ENCODE data around the gene MIS18BP1.
"Not testable (repeated sequence)": the region's sequence is repeated elsewhere in the genome, so short reads cannot be mapped to it uniquely, and the experiment has no call there.

The MIS18BP1 gene

DNA sequence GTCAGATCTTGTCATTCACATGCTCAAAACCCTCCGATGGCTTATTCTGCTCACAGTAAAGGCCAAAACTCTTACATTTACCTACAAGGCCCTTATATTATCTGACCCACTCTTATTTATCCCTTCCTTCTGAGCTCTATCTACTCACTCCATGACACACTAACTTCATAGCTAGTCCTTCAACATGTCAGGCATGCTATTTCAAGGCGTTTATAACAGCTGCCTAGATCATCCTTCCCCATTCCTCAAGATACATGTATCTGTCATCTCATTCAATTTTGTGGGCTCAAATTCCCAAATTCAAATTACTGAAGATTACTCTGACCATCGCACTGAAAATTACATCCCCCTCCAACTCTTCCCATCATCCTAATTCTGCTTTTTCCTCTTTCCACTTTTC, 6.9 kb downstream of the MIS18BP1 start:
- DNase-seq (ENCODE audit: low read depth): no peak

GRCh38 chr14:45242706-45243105, 10.3 kb downstream of the MIS18BP1 start:
- no peak for DNase-seq (ENCODE audit: low read depth)

DNA sequence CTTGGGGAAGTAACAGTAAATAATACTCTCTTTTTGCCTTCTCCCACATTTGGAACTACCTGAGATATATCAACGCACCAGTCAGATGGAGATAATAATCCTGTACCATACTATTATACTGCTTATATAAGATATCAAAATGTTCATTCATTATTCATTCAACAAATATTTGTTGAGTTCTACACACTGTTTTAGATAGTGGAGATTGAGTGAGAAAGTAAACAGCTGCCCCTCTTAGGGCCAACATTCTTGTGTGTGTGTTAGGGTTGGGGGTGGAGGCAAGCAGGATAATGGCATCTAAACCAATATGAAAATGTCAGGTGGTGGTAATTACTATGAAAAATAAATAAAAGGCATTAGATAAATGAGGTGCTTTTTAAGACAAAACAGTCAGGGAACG, 14.0 kb downstream of the MIS18BP1 start:
- no peak for DNase-seq (ENCODE audit: low read depth)

- DNase-seq (ENCODE audit: low read depth): no peak
Measured at GRCh38 chr14:45227566-45227965, 25.4 kb downstream of the MIS18BP1 start.

- no peak for DNase-seq (ENCODE audit: low read depth)
Measured at GRCh38 chr14:45222485-45223262, 30.3 kb downstream of the MIS18BP1 start.

- not testable (repeated sequence) for DNase-seq (ENCODE audit: low read depth)
Measured at GRCh38 chr14:45214341-45214740, 38.7 kb downstream of the MIS18BP1 start.

- not testable (repeated sequence) for DNase-seq (ENCODE audit: low read depth)
Measured at GRCh38 chr14:45213716-45214115, 39.3 kb downstream of the MIS18BP1 start.

GRCh38 chr14:45212231-45212630, 40.8 kb downstream of the MIS18BP1 start:
- no peak for DNase-seq (ENCODE audit: low read depth)

DNA sequence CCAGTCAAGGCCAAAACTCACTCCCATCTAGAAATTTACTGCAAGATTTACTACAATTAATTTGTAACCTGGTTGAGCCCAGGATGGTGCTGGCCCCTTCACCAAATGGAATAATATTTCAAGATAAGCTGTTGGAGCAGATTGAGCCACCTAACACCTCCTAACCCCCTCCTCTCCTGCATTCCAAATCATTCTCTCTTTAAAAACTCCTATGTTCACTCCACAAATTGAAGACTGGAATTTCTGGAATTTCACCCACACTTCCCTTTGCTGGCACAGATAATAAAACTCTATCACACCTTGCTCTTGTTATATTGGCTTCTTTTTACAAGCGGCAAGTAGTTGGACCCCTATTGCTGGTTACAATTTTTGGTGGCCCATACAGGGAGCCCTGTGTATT, 41.7 kb downstream of the MIS18BP1 start:
- DNase-seq (ENCODE audit: low read depth): no peak

- no peak for DNase-seq (ENCODE audit: low read depth)
Measured at GRCh38 chr14:45210159-45210558, 42.8 kb downstream of the MIS18BP1 start.

DNA sequence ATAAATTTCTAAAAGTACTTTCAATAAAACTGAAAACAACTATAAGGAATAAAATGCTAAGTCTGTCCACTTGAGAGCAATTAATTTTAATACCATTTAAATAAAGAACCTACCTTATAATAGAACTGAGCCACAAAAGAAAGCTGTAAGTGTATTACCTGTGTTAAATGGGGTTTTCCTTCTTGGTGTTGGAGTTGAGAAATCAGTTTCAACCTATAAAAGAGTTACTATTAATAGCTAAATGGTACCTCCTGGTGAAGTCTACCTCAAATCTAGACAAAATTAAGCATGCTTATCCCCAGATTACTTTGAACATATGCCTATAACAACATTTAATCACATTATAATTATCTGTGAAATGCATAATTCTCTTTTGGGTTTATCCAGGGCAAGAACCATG, 48.8 kb downstream of the MIS18BP1 start:
- no peak for DNase-seq (ENCODE audit: low read depth)

DNA sequence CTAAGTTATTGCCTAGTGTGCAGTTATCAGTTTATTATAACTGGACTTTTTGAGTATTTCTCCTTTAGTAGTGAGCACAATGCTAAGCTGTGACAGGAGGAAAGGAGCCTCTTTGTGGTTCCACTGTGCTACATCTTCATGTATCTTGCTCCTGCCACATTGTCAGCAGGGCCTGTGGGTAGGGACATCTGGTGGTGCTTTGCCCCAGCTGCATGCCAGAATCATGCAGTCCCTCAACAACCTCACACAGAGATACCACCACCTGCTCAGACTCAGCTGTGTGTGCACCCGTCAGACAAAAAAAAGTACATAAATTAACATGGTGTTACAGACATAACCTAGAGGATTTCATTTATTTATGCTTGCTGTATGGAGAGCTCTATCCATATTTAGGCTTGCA, 51.1 kb downstream of the MIS18BP1 start:
- no peak for DNase-seq (ENCODE audit: low read depth)

- peak; percentile 58 for DNase-seq (ENCODE audit: low read depth)
Measured at GRCh38 chr14:45199230-45199629, 53.8 kb downstream of the MIS18BP1 start.

DNA sequence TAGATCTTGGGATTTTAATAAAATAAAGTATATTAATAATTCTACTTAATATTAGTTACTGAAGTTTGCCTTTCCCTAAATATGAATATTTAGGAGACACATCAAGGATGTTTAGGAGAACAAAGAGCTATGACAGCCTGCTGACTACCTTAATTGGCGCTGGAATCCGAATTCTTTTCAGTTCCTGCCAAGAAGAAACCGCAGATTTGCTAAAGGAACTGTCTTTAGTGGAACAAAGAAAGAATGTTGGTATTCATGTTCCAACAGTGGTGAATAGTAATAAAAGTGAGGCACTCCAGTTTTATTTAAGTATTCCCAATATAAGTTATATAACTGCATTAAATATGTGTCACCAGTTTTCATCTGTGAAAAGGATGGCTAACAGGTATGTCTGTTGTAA, 54.5 kb downstream of the MIS18BP1 start:
- DNase-seq (ENCODE audit: low read depth): peak; percentile 37

- no peak for DNase-seq (ENCODE audit: low read depth)
Measured at GRCh38 chr14:45194964-45195363, 58.0 kb downstream of the MIS18BP1 start.

GRCh38 chr14:45185100-45185814, 67.7 kb downstream of the MIS18BP1 start:
- DNase-seq (ENCODE audit: low read depth): no peak

DNA sequence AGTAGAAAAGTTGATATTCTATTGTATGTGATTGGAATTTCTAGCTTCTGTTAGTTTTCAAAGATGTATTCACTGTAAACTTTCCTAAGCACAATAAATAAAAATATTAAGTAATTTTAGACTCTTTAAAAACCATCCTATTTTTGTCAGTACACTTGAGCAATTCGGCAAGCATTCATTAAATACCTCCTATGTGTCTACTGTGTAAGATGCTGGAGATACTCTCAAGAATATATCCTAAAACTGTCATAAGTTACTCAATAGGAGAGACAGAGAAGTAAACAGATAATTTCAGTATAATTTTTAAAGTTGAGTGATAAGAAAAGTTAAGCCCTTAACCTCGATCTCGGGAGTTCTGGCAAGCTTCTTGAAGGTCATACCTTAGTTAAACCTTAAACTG, 71.2 kb downstream of the MIS18BP1 start:
- no peak for DNase-seq (ENCODE audit: low read depth)

DNA sequence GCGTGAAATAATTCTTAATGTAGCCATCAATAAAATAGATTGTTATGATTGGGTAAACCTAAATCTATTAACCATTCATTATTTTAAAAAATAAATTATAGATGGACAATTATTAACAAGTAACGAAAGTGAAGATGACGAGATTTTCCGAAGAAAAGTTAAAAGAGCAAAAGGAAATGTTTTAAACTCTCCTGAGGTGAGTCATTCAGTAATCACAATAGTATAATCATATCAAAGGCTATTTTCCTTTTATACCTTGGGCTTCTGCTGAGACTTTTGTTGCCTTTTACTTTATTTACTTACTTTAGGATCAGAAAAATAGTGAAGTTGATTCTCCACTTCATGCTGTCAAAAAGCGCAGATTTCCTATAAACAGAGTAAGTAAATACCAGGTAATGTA, 71.7 kb downstream of the MIS18BP1 start:
- DNase-seq (ENCODE audit: low read depth): no peak

GRCh38 chr14:45177076-45177475, 75.9 kb downstream of the MIS18BP1 start:
- peak; percentile 74 for DNase-seq (ENCODE audit: low read depth)

DNA sequence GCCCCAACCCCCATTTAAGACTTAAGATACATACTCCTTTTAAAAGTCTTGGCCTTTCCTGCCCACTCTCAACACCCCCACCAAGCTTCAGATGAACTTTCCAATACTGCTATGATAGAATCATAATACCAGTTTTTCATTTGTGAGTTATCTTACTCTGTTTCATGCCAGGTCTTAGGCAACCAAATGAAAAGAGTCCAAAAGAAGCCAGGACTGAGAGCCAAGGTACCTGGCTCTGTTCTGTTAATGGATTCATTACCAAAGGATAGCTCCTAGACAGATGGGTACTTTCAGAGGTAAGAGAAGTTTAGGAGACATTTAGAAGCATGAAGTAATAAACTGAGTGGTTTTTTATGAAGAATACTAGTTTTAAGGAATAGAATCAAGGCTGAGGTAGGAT, 83.1 kb downstream of the MIS18BP1 start:
- DNase-seq (ENCODE audit: low read depth): no peak

GRCh38 chr14:45156067-45156466, 96.9 kb downstream of the MIS18BP1 start:
- DNase-seq (ENCODE audit: low read depth): no peak
